Calu3 (cell line): Measurements from ENCODE around the gene ZNF648. TPM values are rescaled to one million over a fixed set of nuclear protein-coding genes. Genes with fewer than 3 reads are reported as not detected.

Experiments used
- BruUV-seq: library from RNA; stranded (reverse); fragments of 400-500 nt; replicated peaks from 2 replicates; lab custom pipeline; 2021; lab: Mats Ljungman, UMichigan
- CTCF ChIA-PET: fragments of 300-600 bp; sonication (Branson Sonifier 250); formaldehyde crosslinking; loops from one replicate; lab custom pipeline; 2022; ENCODE audit warnings: antibody characterized with exemption; lab: Charles Lee
- DNase-seq: peaks from one replicate; pipeline ENCODE4 v3.0.0; 2022
- H3K27ac Mint-ChIP-seq: one replicate; pipeline ENCODE4 v1.8.0; 2022; ENCODE audit warnings: mixed read lengths; ENCODE audit not compliant: unreplicated experiment
- H3K27me3 Mint-ChIP-seq: one replicate; pipeline ENCODE4 v1.8.0; 2022; ENCODE audit warnings: mixed read lengths; ENCODE audit not compliant: unreplicated experiment
- H3K36me3 Mint-ChIP-seq: one replicate; pipeline ENCODE4 v1.8.0; 2022; ENCODE audit warnings: mild to moderate bottlenecking, moderate library complexity, mixed read lengths; ENCODE audit not compliant: insufficient read depth, unreplicated experiment
- H3K4me1 Mint-ChIP-seq: one replicate; pipeline ENCODE4 v1.8.0; 2022; ENCODE audit warnings: mild to moderate bottlenecking, low read depth, mixed read lengths; ENCODE audit not compliant: unreplicated experiment
- H3K4me3 Mint-ChIP-seq: one replicate; pipeline ENCODE4 v1.8.0; 2022; ENCODE audit warnings: mild to moderate bottlenecking, low read depth, moderate library complexity, mixed read lengths; ENCODE audit not compliant: unreplicated experiment
- H3K9me3 Mint-ChIP-seq: one replicate; pipeline ENCODE4 v1.8.0; 2022; ENCODE audit warnings: low read depth, mixed read lengths; ENCODE audit not compliant: unreplicated experiment
- intact Hi-C: fragments of 100-400 bp; cut with micrococcal nuclease; formaldehyde crosslinking; loops from one replicate; pipeline ENCODE4 v1.10.0; 2022; ENCODE audit not compliant: unreplicated experiment
- total RNA-seq: library from RNA; stranded (reverse); gene quantifications from 2 replicates; pipeline ENCODE4 v1.2.3, GENCODE V29; 2022
- TF ChIP-seq, protein P1 (sequence below): fragments of 200-600 bp; IDR thresholded peaks from one replicate; pipeline ENCODE4 v1.8.0; 2022; ENCODE audit warnings: antibody characterized with exemption; ENCODE audit not compliant: unreplicated experiment

The ZNF648 gene
- total RNA-seq, 1 experiment from 2014 or later, result not detected

GRCh38 chr1:182093781-182094180 is 32.3 kb upstream of the ZNF648 start:
- intact Hi-C loops, result no loop called here
- CTCF ChIA-PET, result no interaction called here
- no peaks in the 10 kb centered on the region for H3K27me3 Mint-ChIP-seq
- no TSS peak for BruUV-seq
- TF ChIP-seq, protein P1, sequence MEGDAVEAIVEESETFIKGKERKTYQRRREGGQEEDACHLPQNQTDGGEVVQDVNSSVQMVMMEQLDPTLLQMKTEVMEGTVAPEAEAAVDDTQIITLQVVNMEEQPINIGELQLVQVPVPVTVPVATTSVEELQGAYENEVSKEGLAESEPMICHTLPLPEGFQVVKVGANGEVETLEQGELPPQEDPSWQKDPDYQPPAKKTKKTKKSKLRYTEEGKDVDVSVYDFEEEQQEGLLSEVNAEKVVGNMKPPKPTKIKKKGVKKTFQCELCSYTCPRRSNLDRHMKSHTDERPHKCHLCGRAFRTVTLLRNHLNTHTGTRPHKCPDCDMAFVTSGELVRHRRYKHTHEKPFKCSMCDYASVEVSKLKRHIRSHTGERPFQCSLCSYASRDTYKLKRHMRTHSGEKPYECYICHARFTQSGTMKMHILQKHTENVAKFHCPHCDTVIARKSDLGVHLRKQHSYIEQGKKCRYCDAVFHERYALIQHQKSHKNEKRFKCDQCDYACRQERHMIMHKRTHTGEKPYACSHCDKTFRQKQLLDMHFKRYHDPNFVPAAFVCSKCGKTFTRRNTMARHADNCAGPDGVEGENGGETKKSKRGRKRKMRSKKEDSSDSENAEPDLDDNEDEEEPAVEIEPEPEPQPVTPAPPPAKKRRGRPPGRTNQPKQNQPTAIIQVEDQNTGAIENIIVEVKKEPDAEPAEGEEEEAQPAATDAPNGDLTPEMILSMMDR, result no peak
- H3K9me3 Mint-ChIP-seq, result peaks cover 4% of the 10 kb centered on the region
- no peaks in the 10 kb centered on the region for H3K36me3 Mint-ChIP-seq
- H3K4me1 Mint-ChIP-seq, result peaks cover 18% of the 10 kb centered on the region
- H3K4me3 Mint-ChIP-seq, result no peak overlapping the region
- H3K27ac Mint-ChIP-seq, result no peak overlapping the region
- no peak for DNase-seq

- peaks cover 31% of the 10 kb centered on the region for H3K4me1 Mint-ChIP-seq
- no peak for DNase-seq
- H3K27ac Mint-ChIP-seq, result no peak overlapping the region
- H3K4me3 Mint-ChIP-seq, result no peak overlapping the region
- TF ChIP-seq, protein P1, result no peak
- no TSS peak for BruUV-seq
- no peaks in the 10 kb centered on the region for H3K27me3 Mint-ChIP-seq
- no peaks in the 10 kb centered on the region for H3K36me3 Mint-ChIP-seq
- CTCF ChIA-PET, result interaction anchor here (0.6 to 0.8 kb wide), 2 partner anchors 51 to 122 kb away, joined by 3 read pairs; no protein-coding TSS in a partner anchor
- peaks cover 4% of the 10 kb centered on the region for H3K9me3 Mint-ChIP-seq
- intact Hi-C loops, result no loop called here
Measured at GRCh38 chr1:182092336-182092735, 30.8 kb upstream of the ZNF648 start.

GRCh38 chr1:182091083-182091482 is 29.6 kb upstream of the ZNF648 start:
- H3K4me1 Mint-ChIP-seq, result peaks cover 28% of the 10 kb centered on the region
- no peaks in the 10 kb centered on the region for H3K27me3 Mint-ChIP-seq
- intact Hi-C loops, result no loop called here
- H3K9me3 Mint-ChIP-seq, result peaks cover 4% of the 10 kb centered on the region
- no peaks in the 10 kb centered on the region for H3K36me3 Mint-ChIP-seq
- no peak overlapping the region for H3K4me3 Mint-ChIP-seq
- CTCF ChIA-PET, result no interaction called here
- no peak overlapping the region for H3K27ac Mint-ChIP-seq
- no TSS peak for BruUV-seq
- TF ChIP-seq, protein P1, result no peak
- no peak for DNase-seq

DNA sequence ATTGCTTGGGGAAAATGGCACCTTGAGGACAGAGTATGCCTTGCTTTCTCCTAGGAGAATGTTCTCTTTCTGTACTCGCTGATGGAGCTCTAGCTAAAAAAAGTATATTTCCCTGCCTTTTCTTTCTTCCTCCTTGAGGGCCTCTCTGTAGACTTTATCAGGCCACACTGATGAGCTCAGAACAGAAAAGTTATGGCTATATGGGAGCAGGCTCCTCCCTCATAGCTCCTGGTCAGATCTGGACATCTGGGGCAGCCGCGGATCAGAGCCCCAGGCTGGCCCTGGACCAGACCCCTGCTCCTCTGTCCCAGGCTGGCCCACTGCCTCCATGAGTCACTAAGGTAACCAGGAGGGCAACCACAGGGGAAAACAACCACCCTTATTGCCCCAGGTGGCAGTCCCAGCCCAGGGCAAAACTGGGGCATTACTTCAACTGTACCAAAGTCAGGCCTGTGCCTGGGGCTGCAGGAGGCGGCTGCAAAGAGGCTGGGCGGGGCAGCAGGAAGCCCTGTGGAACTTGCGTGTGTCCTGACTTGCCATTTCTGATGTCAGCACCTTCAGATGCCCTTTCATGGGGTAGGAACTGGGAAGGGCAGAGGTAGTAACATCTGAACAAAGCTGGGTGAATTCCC is 26.3 kb upstream of the ZNF648 start:
- no peaks in the 10 kb centered on the region for H3K27me3 Mint-ChIP-seq
- no peaks in the 10 kb centered on the region for H3K36me3 Mint-ChIP-seq
- DNase-seq, result peak; percentile 62
- TF ChIP-seq, protein P1, result no peak
- H3K4me1 Mint-ChIP-seq, result peaks cover 24% of the 10 kb centered on the region
- intact Hi-C loops, result no loop called here
- no peak overlapping the region for H3K27ac Mint-ChIP-seq
- CTCF ChIA-PET, result interaction anchor here (0.7 to 1.8 kb wide), 5 partner anchors 53 to 327 kb away, joined by 3 to 12 read pairs (median 4); no protein-coding TSS in a partner anchor
- BruUV-seq, result no TSS peak
- no peak overlapping the region for H3K4me3 Mint-ChIP-seq
- no peaks in the 10 kb centered on the region for H3K9me3 Mint-ChIP-seq
